ENCODE results near the gene SLC25A10. TPM values are rescaled to one million over a fixed set of nuclear protein-coding genes. Genes with fewer than 3 reads are reported as not detected.

Gene SLC25A10
- total RNA-seq, 1 donor from 2014 or later = 6.1 TPM

DNA sequence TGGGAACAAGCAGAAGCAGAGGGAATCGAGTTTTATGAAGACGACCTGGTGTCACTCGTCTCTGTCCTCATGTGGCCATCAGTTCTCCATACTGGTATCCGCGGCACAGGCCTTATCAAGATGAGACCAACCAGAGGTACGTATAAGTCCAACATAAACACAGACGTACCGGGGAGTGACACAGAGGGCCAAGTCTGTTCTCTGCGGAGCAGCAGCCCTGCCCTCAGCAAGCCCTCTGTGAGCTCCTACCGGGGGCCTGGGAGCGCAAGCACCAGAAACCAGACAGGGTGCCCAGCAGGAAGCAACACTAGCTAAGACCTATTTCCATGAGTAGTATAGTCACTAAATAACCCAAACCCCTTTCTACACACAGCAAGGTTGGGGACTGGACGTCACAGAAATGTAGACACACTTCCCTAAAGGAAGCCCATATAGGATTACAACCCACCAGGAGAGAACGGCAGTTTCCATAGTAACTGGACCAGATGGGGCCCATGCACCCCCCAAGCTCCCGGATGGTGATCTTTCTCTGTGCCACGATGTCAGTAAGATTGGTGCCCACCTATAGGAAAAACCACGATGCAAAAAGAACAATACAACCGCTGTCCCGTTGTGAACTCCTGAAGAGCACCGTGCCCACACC lies 29.4 kb upstream of the SLC25A10 start:
- TF ChIP-seq, protein P1, sequence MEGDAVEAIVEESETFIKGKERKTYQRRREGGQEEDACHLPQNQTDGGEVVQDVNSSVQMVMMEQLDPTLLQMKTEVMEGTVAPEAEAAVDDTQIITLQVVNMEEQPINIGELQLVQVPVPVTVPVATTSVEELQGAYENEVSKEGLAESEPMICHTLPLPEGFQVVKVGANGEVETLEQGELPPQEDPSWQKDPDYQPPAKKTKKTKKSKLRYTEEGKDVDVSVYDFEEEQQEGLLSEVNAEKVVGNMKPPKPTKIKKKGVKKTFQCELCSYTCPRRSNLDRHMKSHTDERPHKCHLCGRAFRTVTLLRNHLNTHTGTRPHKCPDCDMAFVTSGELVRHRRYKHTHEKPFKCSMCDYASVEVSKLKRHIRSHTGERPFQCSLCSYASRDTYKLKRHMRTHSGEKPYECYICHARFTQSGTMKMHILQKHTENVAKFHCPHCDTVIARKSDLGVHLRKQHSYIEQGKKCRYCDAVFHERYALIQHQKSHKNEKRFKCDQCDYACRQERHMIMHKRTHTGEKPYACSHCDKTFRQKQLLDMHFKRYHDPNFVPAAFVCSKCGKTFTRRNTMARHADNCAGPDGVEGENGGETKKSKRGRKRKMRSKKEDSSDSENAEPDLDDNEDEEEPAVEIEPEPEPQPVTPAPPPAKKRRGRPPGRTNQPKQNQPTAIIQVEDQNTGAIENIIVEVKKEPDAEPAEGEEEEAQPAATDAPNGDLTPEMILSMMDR (IDR thresholded peaks at IDR 0.05) = no peak
- ChIA-PET CTCF (interaction anchor here (0.9 to 1.8 kb wide), 3 partner anchors 10 to 20 kb away, joined by 3 to 5 read pairs (median 3); partner anchors contain the start of gene MRPL12), POLR2A (interaction anchor here (1.0 to 3.1 kb wide), 6 partner anchors 8 to 1228 kb away, joined by 3 to 39 read pairs (median 9); partner anchors contain the start of genes CCDC137, MRPL12, OXLD1 and P4HB)
- peaks cover 37% of the 10 kb centered on the region for H3K36me3 Mint-ChIP-seq (ENCODE audit: low read depth)
- H3K27ac Mint-ChIP-seq = peak overlapping the region; percentile 53
- intact Hi-C loops (cut with micrococcal nuclease) = loop anchor here (1.0 to 5.0 kb wide), 5 partner anchors 16 to 775 kb away; partner anchors contain the start of genes CCDC137, MRPL12, NARF and NPLOC4
- H3K4me3 Mint-ChIP-seq = peak overlapping the region; percentile 95
- no peaks in the 10 kb centered on the region for H3K27me3 Mint-ChIP-seq
- DNase-seq = no peak
- H3K9me3 Mint-ChIP-seq = no peaks in the 10 kb centered on the region
- no peak for ATAC-seq (ENCODE audit: low read depth)
- peaks cover 34% of the 10 kb centered on the region for H3K4me1 Mint-ChIP-seq

DNA sequence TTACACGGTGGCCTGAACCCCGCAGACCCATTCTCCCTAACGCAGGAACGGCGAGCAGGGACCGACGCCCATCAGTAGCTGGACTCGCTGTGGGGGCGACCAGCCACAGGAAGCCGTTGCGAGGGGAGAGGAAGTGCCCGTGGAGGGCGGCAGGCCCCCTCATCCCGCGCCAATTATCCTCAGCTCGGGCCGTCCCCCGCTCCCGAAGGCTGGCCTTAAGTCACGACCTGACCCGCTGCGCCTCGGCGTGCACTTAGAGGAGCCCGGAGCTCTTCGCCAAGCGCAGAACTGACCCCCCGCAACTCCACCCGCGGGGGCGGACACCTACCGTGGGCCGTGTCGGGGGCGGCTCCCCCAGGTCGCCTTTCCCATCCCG lies 28.9 kb upstream of the SLC25A10 start:
- no peak for DNase-seq
- Mint-ChIP-seq H3K27ac (peak overlapping the region; percentile 53), H3K27me3 (no peaks in the 10 kb centered on the region), H3K9me3 (no peaks in the 10 kb centered on the region), H3K4me1 (peaks cover 34% of the 10 kb centered on the region), H3K36me3 (ENCODE audit: low read depth) (peaks cover 40% of the 10 kb centered on the region), H3K4me3 (peak overlapping the region; percentile 95)
- peak; percentile 13 for ATAC-seq (ENCODE audit: low read depth)
- intact Hi-C loops (cut with micrococcal nuclease) = loop anchor here (1.0 to 5.0 kb wide), 5 partner anchors 17 to 774 kb away; partner anchors contain the start of genes CCDC137, MRPL12, NARF and NPLOC4
- ChIA-PET CTCF (interaction anchor here (0.9 to 1.8 kb wide), 3 partner anchors 11 to 20 kb away, joined by 3 to 5 read pairs (median 3); partner anchors contain the start of gene MRPL12), POLR2A (interaction anchor here (0.6 to 3.1 kb wide), 19 partner anchors 8 to 1228 kb away, joined by 3 to 39 read pairs (median 4); partner anchors contain the start of genes ARHGDIA, CCDC137, CEP131 and DUS1L)
- TF ChIP-seq, protein P1 (IDR thresholded peaks at IDR 0.05) = no peak

DNA sequence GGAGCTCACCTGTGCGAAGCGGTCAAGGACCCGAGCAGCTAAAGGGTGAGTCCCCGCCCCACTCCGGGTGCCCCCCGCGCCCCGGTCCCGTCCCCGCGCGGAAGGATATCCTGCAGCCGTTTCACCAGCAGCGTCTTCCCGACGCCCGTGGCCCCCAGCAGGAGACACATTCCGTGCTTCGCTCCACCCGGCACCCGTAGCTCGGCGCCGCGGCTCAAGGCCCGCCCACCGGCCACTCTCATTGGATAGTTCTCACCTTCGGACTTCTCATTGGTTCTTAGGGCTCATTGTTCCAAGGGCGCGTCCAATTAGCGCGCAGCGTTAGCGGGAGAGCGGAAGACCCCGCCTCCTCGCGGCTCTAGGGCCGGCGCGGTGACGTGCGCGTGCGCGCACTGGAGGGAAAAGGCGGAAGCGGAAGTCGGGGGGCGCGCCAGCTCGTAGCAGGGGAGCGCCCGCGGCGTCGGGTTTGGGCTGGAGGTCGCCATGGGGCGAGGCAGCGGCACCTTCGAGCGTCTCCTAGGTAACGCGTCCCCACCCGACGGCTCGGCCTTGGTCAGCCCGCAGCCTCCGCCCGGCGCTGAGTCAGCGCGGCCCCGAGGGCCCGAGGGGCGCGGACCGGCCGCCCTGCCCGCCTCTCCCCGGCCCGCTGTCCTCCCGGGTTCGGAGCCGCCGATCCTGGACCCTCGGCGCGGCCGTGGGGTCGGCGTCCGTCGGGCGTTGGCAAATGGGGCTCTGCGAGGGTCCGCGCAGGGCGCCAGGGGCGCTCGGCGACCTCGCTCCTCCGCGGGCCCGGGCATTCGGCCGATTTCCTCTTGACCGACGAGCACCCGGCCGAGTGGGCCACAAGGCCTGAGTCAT lies 28.3 kb upstream of the SLC25A10 start, which contains the start of the genes ARL16 and HGS:
Gene ARL16, minus strand, starts transcription at position 214 of the 858 bp plus-strand sequence. Its CDS starts 44 bp downstream, at position 170.
Gene HGS, plus strand, starts transcription at position 428 of the 858 bp plus-strand sequence. Its CDS starts 56 bp downstream, at position 484.
- Mint-ChIP-seq H3K27me3 (no peaks in the 10 kb centered on the region), H3K36me3 (ENCODE audit: low read depth) (peaks cover 44% of the 10 kb centered on the region), H3K4me3 (peak within 1 kb of the TSS; percentile 95), H3K4me1 (peaks cover 34% of the 10 kb centered on the region), H3K9me3 (no peaks in the 10 kb centered on the region), H3K27ac (peak within 1 kb of the TSS; percentile 91)
- TF ChIP-seq, protein P1 (IDR thresholded peaks at IDR 0.05) = no peak
- intact Hi-C loops (cut with micrococcal nuclease) = loop anchor here (1.0 to 5.0 kb wide), 5 partner anchors 18 to 773 kb away; partner anchors contain the start of genes CCDC137, MRPL12, NARF and NPLOC4
- DNase-seq (peak; percentile 96), ATAC-seq (ENCODE audit: low read depth) (peak; percentile 97)
- POLR2A ChIA-PET = interaction anchor here (0.6 to 3.1 kb wide), 20 partner anchors 9 to 1229 kb away, joined by 3 to 39 read pairs (median 4); partner anchors contain the start of genes ARHGDIA, CCDC137, CEP131 and DUS1L
- CTCF ChIA-PET = interaction anchor here (0.9 to 1.8 kb wide), 3 partner anchors 11 to 19 kb away, joined by 3 to 5 read pairs (median 3); partner anchors contain the start of gene MRPL12

DNA sequence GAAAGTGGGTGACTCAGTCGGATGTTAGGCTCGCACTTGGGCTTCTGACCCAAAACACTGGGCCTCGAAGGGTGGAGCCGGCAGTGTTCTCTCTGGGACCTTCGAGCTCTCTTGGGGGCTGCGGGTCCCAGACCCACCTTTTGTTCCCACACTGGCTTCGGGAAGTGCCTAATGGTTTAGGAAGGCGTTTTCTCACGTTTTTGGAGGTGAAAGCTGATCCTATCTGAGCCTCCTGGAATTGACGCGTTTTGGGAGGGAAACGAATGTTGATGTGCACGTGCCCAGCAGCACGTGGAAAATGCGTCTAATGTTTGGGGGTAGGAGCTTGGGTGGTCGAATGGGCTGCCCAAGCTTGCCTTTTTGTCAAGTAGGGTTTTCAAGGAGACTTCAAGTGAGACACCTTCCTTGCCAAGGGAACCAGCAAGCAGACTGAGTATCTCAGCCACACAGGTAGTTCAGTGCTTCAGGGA lies 27.6 kb upstream of the SLC25A10 start:
- DNase-seq (no peak), ATAC-seq (ENCODE audit: low read depth) (no peak)
- peaks cover 51% of the 10 kb centered on the region for H3K36me3 Mint-ChIP-seq (ENCODE audit: low read depth)
- intact Hi-C loops (cut with micrococcal nuclease) = loop anchor here (5.0 kb wide), 1 partner anchor 773 kb away; the partner anchor contains the start of gene NARF
- no peaks in the 10 kb centered on the region for H3K27me3 Mint-ChIP-seq
- peaks cover 32% of the 10 kb centered on the region for H3K4me1 Mint-ChIP-seq
- H3K27ac Mint-ChIP-seq = peak overlapping the region; percentile 56
- ChIA-PET POLR2A (interaction anchor here (1.1 to 3.1 kb wide), 10 partner anchors 9 to 446 kb away, joined by 3 to 39 read pairs (median 6); partner anchors contain the start of genes ARHGDIA, CCDC137, MRPL12 and NDUFAF8), CTCF (interaction anchor here (1.8 kb wide), 1 partner anchor 19 kb away, joined by 5 read pairs; the partner anchor contains the start of gene MRPL12)
- TF ChIP-seq, protein P1 (IDR thresholded peaks at IDR 0.05) = no peak
- peak overlapping the region; percentile 85 for H3K4me3 Mint-ChIP-seq
- H3K9me3 Mint-ChIP-seq = no peaks in the 10 kb centered on the region
